Measurements from ENCODE around the gene DBT. TPM values are rescaled to one million over a fixed set of nuclear protein-coding genes. Genes with fewer than 3 reads are reported as not detected.

Gene DBT
- total and polyA plus RNA-seq, 2 of the 8 experiments (the other 6 are each of a cell fraction or from before 2014, with no cell fraction given) = 3.3 to 24.6 TPM

GRCh38 chr1:100252901-100253300 lies 3.3 kb upstream of the DBT start (continued):
- TF ChIP-seq CHD7 (IDR thresholded peaks at IDR 0.05; ENCODE audit: insufficient replicate concordance, low read length) (no peak), SP1 (IDR thresholded peaks at IDR 0.05; ENCODE audit: low read depth, low read length) (no peak), POLR2AphosphoS5 (IDR thresholded peaks at IDR 0.05; ENCODE audit: low read depth, low read length) (no peak), TEAD4 (IDR thresholded peaks at IDR 0.05; ENCODE audit: low read depth, low read length) (no peak), BACH1 (IDR thresholded peaks at IDR 0.05; ENCODE audit: low read length) (no peak), ASH2L (IDR thresholded peaks at IDR 0.05; ENCODE audit: low read length) (no peak), SIN3A (conservative IDR thresholded peaks at IDR 0.05 in 1 of 2, IDR thresholded peaks at IDR 0.05 in 1 of 2; ENCODE audit: low read depth in 1 of 2, low read length in 2 of 2) (no peak), KDM5A (IDR thresholded peaks at IDR 0.05; ENCODE audit: low read length) (no peak), E2F6 (IDR thresholded peaks at IDR 0.05) (no peak), NANOG (IDR thresholded peaks at IDR 0.05; ENCODE audit: insufficient read depth, low read depth, low read length, poor library complexity, severe bottlenecking) (no peak), RBBP5 (IDR thresholded peaks at IDR 0.05; ENCODE audit: borderline replicate concordance, low read depth, low read length) (no peak)

Measured in H1 (cell line).